Measurements from ENCODE around the gene GAB1. TPM values are rescaled to one million over a fixed set of nuclear protein-coding genes. Genes with fewer than 3 reads are reported as not detected.

Gene GAB1
- total RNA-seq, 1 donor from 2014 or later: 32.6 TPM

DNA sequence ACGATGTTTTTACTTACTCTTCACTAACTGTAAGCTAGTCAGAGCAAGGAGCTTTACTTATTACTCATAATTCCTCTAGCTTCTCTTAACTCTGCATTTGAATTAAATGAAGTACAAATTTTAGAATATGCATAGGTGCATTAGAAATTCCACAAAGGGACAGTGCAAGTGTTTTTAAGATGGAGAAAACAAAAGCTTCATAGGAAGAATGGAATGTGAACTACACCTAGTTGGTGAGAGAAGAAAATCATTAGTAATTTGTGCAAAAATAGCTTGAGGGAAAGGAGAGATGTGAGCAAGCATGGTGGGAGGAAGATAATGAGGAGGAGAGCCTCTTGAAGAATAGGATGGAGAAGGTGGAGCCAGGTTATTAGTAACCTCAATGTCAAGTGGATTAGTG lies 99.3 kb downstream of the GAB1 start:
- Mint-ChIP-seq H3K4me3 (ENCODE audit: unreplicated experiment) (no peak overlapping the region), H3K36me3 (ENCODE audit: unreplicated experiment) (peaks cover 43% of the 10 kb centered on the region), H3K27me3 (ENCODE audit: unreplicated experiment) (no peaks in the 10 kb centered on the region), H3K9me3 (ENCODE audit: unreplicated experiment) (no peaks in the 10 kb centered on the region), H3K4me1 (ENCODE audit: unreplicated experiment) (no peaks in the 10 kb centered on the region), H3K27ac (ENCODE audit: unreplicated experiment) (no peak overlapping the region)
- no peak for DNase-seq (ENCODE audit: extremely low spot score, unreplicated experiment)
- TF ChIP-seq CTCF (IDR thresholded peaks at IDR 0.05): no peak

DNA sequence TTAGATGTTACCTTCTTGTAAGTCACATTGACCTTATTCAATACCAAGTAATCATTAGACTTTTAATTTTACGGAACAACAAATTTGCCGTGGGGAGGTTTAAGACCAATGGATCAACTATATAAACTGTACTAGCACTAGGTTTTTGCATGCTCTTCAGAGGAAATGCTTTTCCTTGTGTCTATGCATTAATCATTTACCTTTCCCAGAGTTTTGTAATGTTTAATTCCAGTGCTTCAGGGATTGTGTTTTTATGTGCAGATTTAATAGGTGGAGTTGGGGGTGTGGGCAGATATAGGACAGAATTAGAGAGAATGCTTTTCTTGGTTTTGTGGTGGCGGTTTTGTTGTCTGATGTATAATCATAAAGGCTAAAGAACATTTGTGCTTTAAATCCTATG lies 100.8 kb downstream of the GAB1 start:
- peaks cover 42% of the 10 kb centered on the region for H3K36me3 Mint-ChIP-seq (ENCODE audit: unreplicated experiment)
- no peak for TF ChIP-seq CTCF (IDR thresholded peaks at IDR 0.05)
- no peak overlapping the region for H3K4me3 Mint-ChIP-seq (ENCODE audit: unreplicated experiment)
- H3K27ac Mint-ChIP-seq (ENCODE audit: unreplicated experiment): no peak overlapping the region
- H3K27me3 Mint-ChIP-seq (ENCODE audit: unreplicated experiment): no peaks in the 10 kb centered on the region
- no peak for DNase-seq (ENCODE audit: extremely low spot score, unreplicated experiment)
- H3K9me3 Mint-ChIP-seq (ENCODE audit: unreplicated experiment): no peaks in the 10 kb centered on the region
- H3K4me1 Mint-ChIP-seq (ENCODE audit: unreplicated experiment): peaks cover 3% of the 10 kb centered on the region

DNA sequence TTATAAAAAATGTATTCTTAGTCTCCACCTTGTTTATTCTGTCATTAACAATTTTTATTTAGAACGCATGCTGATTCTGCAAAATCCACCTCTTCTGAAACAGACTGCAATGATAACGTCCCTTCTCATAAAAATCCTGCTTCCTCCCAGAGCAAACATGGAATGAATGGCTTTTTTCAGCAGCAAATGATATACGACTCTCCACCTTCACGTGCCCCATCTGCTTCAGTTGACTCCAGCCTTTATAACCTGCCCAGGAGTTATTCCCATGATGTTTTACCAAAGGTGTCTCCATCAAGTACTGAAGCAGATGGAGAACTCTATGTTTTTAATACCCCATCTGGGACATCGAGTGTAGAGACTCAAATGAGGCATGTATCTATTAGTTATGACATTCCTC lies 101.3 kb downstream of the GAB1 start:
- Mint-ChIP-seq H3K9me3 (ENCODE audit: unreplicated experiment) (no peaks in the 10 kb centered on the region), H3K4me1 (ENCODE audit: unreplicated experiment) (peaks cover 3% of the 10 kb centered on the region), H3K36me3 (ENCODE audit: unreplicated experiment) (peaks cover 42% of the 10 kb centered on the region), H3K27ac (ENCODE audit: unreplicated experiment) (no peak overlapping the region), H3K4me3 (ENCODE audit: unreplicated experiment) (no peak overlapping the region), H3K27me3 (ENCODE audit: unreplicated experiment) (no peaks in the 10 kb centered on the region)
- DNase-seq (ENCODE audit: extremely low spot score, unreplicated experiment): no peak
- TF ChIP-seq CTCF (IDR thresholded peaks at IDR 0.05): no peak

DNA sequence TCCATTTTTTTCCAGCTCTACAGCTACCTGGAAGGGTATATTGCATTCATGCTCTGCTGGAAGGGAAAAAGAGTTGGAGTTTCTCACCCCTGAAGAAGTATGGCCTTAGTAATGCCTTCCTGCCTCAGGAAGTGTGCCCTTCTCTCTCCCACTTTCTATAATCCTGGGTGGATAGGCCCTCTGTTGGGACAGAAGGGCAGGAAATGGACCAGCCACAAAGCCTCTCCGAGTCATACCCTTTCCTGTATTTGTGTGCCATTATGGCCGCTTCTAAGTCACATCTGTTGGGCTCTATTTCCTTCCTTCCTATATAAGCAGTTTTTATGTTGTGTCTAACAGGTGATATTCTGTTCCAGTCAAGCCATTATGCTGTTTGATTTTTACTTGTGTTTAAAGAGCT lies 102.0 kb downstream of the GAB1 start:
- H3K9me3 Mint-ChIP-seq (ENCODE audit: unreplicated experiment): no peaks in the 10 kb centered on the region
- TF ChIP-seq CTCF (IDR thresholded peaks at IDR 0.05): no peak
- no peak overlapping the region for H3K27ac Mint-ChIP-seq (ENCODE audit: unreplicated experiment)
- peaks cover 3% of the 10 kb centered on the region for H3K4me1 Mint-ChIP-seq (ENCODE audit: unreplicated experiment)
- H3K36me3 Mint-ChIP-seq (ENCODE audit: unreplicated experiment): peaks cover 36% of the 10 kb centered on the region
- no peak overlapping the region for H3K4me3 Mint-ChIP-seq (ENCODE audit: unreplicated experiment)
- no peaks in the 10 kb centered on the region for H3K27me3 Mint-ChIP-seq (ENCODE audit: unreplicated experiment)
- DNase-seq (ENCODE audit: extremely low spot score, unreplicated experiment): no peak

- H3K9me3 Mint-ChIP-seq (ENCODE audit: unreplicated experiment): peaks cover 5% of the 10 kb centered on the region
- no peak for TF ChIP-seq CTCF (IDR thresholded peaks at IDR 0.05)
- peaks cover 3% of the 10 kb centered on the region for H3K4me1 Mint-ChIP-seq (ENCODE audit: unreplicated experiment)
- no peak overlapping the region for H3K4me3 Mint-ChIP-seq (ENCODE audit: unreplicated experiment)
- DNase-seq (ENCODE audit: extremely low spot score, unreplicated experiment): no peak
- H3K36me3 Mint-ChIP-seq (ENCODE audit: unreplicated experiment): peaks cover 40% of the 10 kb centered on the region
- H3K27ac Mint-ChIP-seq (ENCODE audit: unreplicated experiment): no peak overlapping the region
- H3K27me3 Mint-ChIP-seq (ENCODE audit: unreplicated experiment): no peaks in the 10 kb centered on the region
These were observed 104.4 kb downstream of the GAB1 start for GRCh38 chr4:143441109-143441508.

All from osteocyte (in vitro differentiated cells).